Fibroblast of the aortic adventitia (primary cell): ENCODE results near the gene CACYBP. TPM values are rescaled to one million over a fixed set of nuclear protein-coding genes. Genes with fewer than 3 reads are reported as not detected.

Source experiments
- DNase-seq: peaks from one replicate; pipeline ENCODE4 v3.0.0-alpha.2; 2010; ENCODE audit warnings: low read depth
- H3K4me3 ChIP-seq: 2 replicates; pipeline ENCODE4 v1.5.1; 2011; ENCODE audit warnings: low read depth, mild to moderate bottlenecking, control low read depth, low read length, moderate library complexity
- CTCF ChIP-seq: IDR thresholded peaks from 2 replicates; pipeline ENCODE4 v1.5.1; 2011; ENCODE audit warnings: mild to moderate bottlenecking, low read length, control low read depth, inconsistent platforms; ENCODE audit not compliant: insufficient read depth
- total RNA-seq: library from RNA; depleted of rRNA; stranded (reverse); fragments of >200 nt; gene quantifications from 2 replicates; pipeline ENCODE4 v1.2.3, GENCODE V29; 2012; ENCODE audit warnings: low replicate concordance

The CACYBP gene
- total RNA-seq, 1 donor, result 108 TPM

GRCh38 chr1:174971902-174972301 is 27.8 kb upstream of the CACYBP start:
- H3K4me3 ChIP-seq, result no peak overlapping the region
- TF ChIP-seq CTCF, result no peak
- DNase-seq, result no peak

GRCh38 chr1:174974711-174975119 is 25.0 kb upstream of the CACYBP start:
- no peak overlapping the region for H3K4me3 ChIP-seq
- no peak for TF ChIP-seq CTCF
- DNase-seq, result no peak

- no peak overlapping the region for H3K4me3 ChIP-seq
- TF ChIP-seq CTCF, result no peak
- DNase-seq, result no peak
These were observed 24.0 kb upstream of the CACYBP start for GRCh38 chr1:174975764-174976163.

- peak; percentile 49 for DNase-seq
- no peak for TF ChIP-seq CTCF
- no peak overlapping the region for H3K4me3 ChIP-seq
These were observed 23.2 kb upstream of the CACYBP start for GRCh38 chr1:174976436-174977108.

GRCh38 chr1:174982971-174983689 is 16.6 kb upstream of the CACYBP start:
- peak; percentile 55 for TF ChIP-seq CTCF
- peak; percentile 72 for DNase-seq
- no peak overlapping the region for H3K4me3 ChIP-seq

GRCh38 chr1:174984952-174985351 is 14.8 kb upstream of the CACYBP start:
- TF ChIP-seq CTCF, result no peak
- no peak for DNase-seq
- no peak overlapping the region for H3K4me3 ChIP-seq
